ENCODE data around the gene SDK1. TPM values are rescaled to one million over a fixed set of nuclear protein-coding genes. Genes with fewer than 3 reads are reported as not detected.

The SDK1 gene
- total RNA-seq, 2 experiments from 2014 or later, result 0.19 to 0.36 TPM

- Histone ChIP-seq H3K36me3 (ENCODE audit: insufficient read depth, low read length) (no peaks in the 10 kb centered on the region), H4K20me1 (ENCODE audit: insufficient read depth, low read length) (no peaks in the 10 kb centered on the region), H3K27ac (ENCODE audit: low read depth, low read length, poor library complexity, severe bottlenecking) (no peak overlapping the region), H3K4me1 (ENCODE audit: insufficient read depth, low read length, poor library complexity, severe bottlenecking) (no peaks in the 10 kb centered on the region), H2AFZ (ENCODE audit: low read length) (no peak overlapping the region), H3K9me3 (ENCODE audit: low read length) (no peaks in the 10 kb centered on the region), H3K79me2 (ENCODE audit: insufficient read depth, low read depth, low read length) (no peaks in the 10 kb centered on the region), H3K9me2 (ENCODE audit: insufficient read depth, low read length) (no peaks in the 10 kb centered on the region), H3K4me3 (ENCODE audit: low read depth, low read length, poor library complexity, severe bottlenecking) (no peak overlapping the region), H3K4me2 (ENCODE audit: low read length) (no peak overlapping the region)
- CTCF ChIA-PET (ENCODE audit: unreplicated experiment), result no interaction called here
- DNase-seq (ENCODE audit: low spot score), result no peak
- POLR2A ChIA-PET, result no interaction called here
- BruUV-seq (replicated peaks), result no TSS peak
- TF ChIP-seq EZH2phosphoT487 (IDR thresholded peaks at IDR 0.05; ENCODE audit: borderline replicate concordance, low read depth, low read length) (no peak), CTCF (conservative IDR thresholded peaks at IDR 0.05; ENCODE audit: low read length) (no peak)
- intact Hi-C loops (cut with micrococcal nuclease; ENCODE audit: unreplicated experiment), result no loop called here
These were observed 565.2 kb downstream of the SDK1 start for GRCh38 chr7:3866277-3866676.

- CTCF ChIA-PET (ENCODE audit: unreplicated experiment), result no interaction called here
- DNase-seq (ENCODE audit: low spot score), result no peak
- intact Hi-C loops (cut with micrococcal nuclease; ENCODE audit: unreplicated experiment), result no loop called here
- no peak overlapping the region for H3K4me2 ChIP-seq (ENCODE audit: low read length)
- H3K4me1 ChIP-seq (ENCODE audit: insufficient read depth, low read length, poor library complexity, severe bottlenecking), result no peaks in the 10 kb centered on the region
- H3K4me3 ChIP-seq (ENCODE audit: low read depth, low read length, poor library complexity, severe bottlenecking), result no peak overlapping the region
- H4K20me1 ChIP-seq (ENCODE audit: insufficient read depth, low read length), result no peaks in the 10 kb centered on the region
- H3K9me2 ChIP-seq (ENCODE audit: insufficient read depth, low read length), result no peaks in the 10 kb centered on the region
- H2AFZ ChIP-seq (ENCODE audit: low read length), result no peak overlapping the region
- no peak overlapping the region for H3K27ac ChIP-seq (ENCODE audit: low read depth, low read length, poor library complexity, severe bottlenecking)
- H3K36me3 ChIP-seq (ENCODE audit: insufficient read depth, low read length), result no peaks in the 10 kb centered on the region
- no peaks in the 10 kb centered on the region for H3K79me2 ChIP-seq (ENCODE audit: insufficient read depth, low read depth, low read length)
- H3K9me3 ChIP-seq (ENCODE audit: low read length), result no peaks in the 10 kb centered on the region
- no peak for TF ChIP-seq EZH2phosphoT487 (IDR thresholded peaks at IDR 0.05; ENCODE audit: borderline replicate concordance, low read depth, low read length)
- no peak for TF ChIP-seq CTCF (conservative IDR thresholded peaks at IDR 0.05; ENCODE audit: low read length)
- POLR2A ChIA-PET, result no interaction called here
- no TSS peak for BruUV-seq (replicated peaks)
These were observed 566.8 kb downstream of the SDK1 start for GRCh38 chr7:3867863-3868262.

GRCh38 chr7:3879355-3880075, 578.5 kb downstream of the SDK1 start:
- H4K20me1 ChIP-seq (ENCODE audit: insufficient read depth, low read length), result no peaks in the 10 kb centered on the region
- no TSS peak for BruUV-seq (replicated peaks)
- H3K4me2 ChIP-seq (ENCODE audit: low read length), result no peak overlapping the region
- H3K79me2 ChIP-seq (ENCODE audit: insufficient read depth, low read depth, low read length), result no peaks in the 10 kb centered on the region
- H3K9me3 ChIP-seq (ENCODE audit: low read length), result no peaks in the 10 kb centered on the region
- H3K4me3 ChIP-seq (ENCODE audit: low read depth, low read length, poor library complexity, severe bottlenecking), result no peak overlapping the region
- no peak for DNase-seq (ENCODE audit: low spot score)
- TF ChIP-seq CTCF (conservative IDR thresholded peaks at IDR 0.05; ENCODE audit: low read length) (no peak), EZH2phosphoT487 (IDR thresholded peaks at IDR 0.05; ENCODE audit: borderline replicate concordance, low read depth, low read length) (no peak)
- no peak overlapping the region for H2AFZ ChIP-seq (ENCODE audit: low read length)
- CTCF ChIA-PET (ENCODE audit: unreplicated experiment), result no interaction called here
- H3K9me2 ChIP-seq (ENCODE audit: insufficient read depth, low read length), result no peaks in the 10 kb centered on the region
- no peaks in the 10 kb centered on the region for H3K36me3 ChIP-seq (ENCODE audit: insufficient read depth, low read length)
- no peaks in the 10 kb centered on the region for H3K4me1 ChIP-seq (ENCODE audit: insufficient read depth, low read length, poor library complexity, severe bottlenecking)
- POLR2A ChIA-PET, result no interaction called here
- H3K27ac ChIP-seq (ENCODE audit: low read depth, low read length, poor library complexity, severe bottlenecking), result no peak overlapping the region
- intact Hi-C loops (cut with micrococcal nuclease; ENCODE audit: unreplicated experiment), result no loop called here

All from OCI-LY7 (cell line).